PC-9 (cell line): ENCODE data around the gene WT1. TPM values are rescaled to one million over a fixed set of nuclear protein-coding genes. Genes with fewer than 3 reads are reported as not detected.

Source experiments
- BruUV-seq: library from RNA; stranded (reverse); fragments of 400-500 nt; replicated peaks from 2 replicates; lab custom pipeline; 2021; lab: Mats Ljungman, UMichigan
- CTCF ChIA-PET: fragments of 300-600 bp; sonication (Branson Sonifier 250); formaldehyde crosslinking; loops from one replicate; lab custom pipeline; 2022; ENCODE audit warnings: antibody characterized with exemption; lab: Charles Lee
- POLR2A ChIA-PET: fragments of 300-600 bp; sonication (Branson Sonifier 250); formaldehyde crosslinking; loops from one replicate; lab custom pipeline; 2022; ENCODE audit warnings: antibody characterized with exemption; ENCODE audit not compliant: unreplicated experiment; lab: Charles Lee
- DNase-seq, 2 experiments: peaks; one replicate each; pipeline versions ENCODE4 v3.0.0 to v3.0.0-alpha.2; 2015 to 2022; ENCODE audit warnings: mixed read lengths in 1 of 2
- H2AFZ ChIP-seq: fragments of 200-600 bp; sonication (generic); 2 replicates; pipeline ENCODE4 v1.8.1; 2017; ENCODE audit warnings: antibody characterized with exemption
- H3F3A ChIP-seq: fragments of 200-600 bp; sonication (generic); 2 replicates; pipeline ENCODE4 v1.8.1; 2017; ENCODE audit warnings: antibody characterized with exemption, mild to moderate bottlenecking, low read depth; ENCODE audit not compliant: insufficient read depth
- H3K27ac ChIP-seq: fragments of 200-600 bp; sonication (generic); 2 replicates; pipeline ENCODE4 v1.6.1; 2016; ENCODE audit warnings: mixed run types
- H3K27me3 ChIP-seq: fragments of 200-600 bp; sonication (generic); 2 replicates; pipeline ENCODE4 v1.6.1; 2016; ENCODE audit warnings: low read depth, mixed run types; ENCODE audit not compliant: insufficient read depth
- H3K36me3 ChIP-seq: fragments of 200-600 bp; sonication (generic); 2 replicates; pipeline ENCODE4 v1.6.1; 2016; ENCODE audit warnings: low read depth, mixed run types
- H3K4me1 ChIP-seq: fragments of 200-600 bp; sonication (generic); replicated peaks from 2 replicates; pipeline ENCODE4 v1.6.1; 2016; ENCODE audit warnings: mixed run types; ENCODE audit not compliant: insufficient read depth
- H3K4me2 ChIP-seq: fragments of 200-600 bp; sonication (generic); 2 replicates; pipeline ENCODE4 v1.6.1; 2017; ENCODE audit warnings: mixed run types
- H3K4me3 ChIP-seq: fragments of 200-600 bp; sonication (generic); 2 replicates; pipeline ENCODE4 v1.6.1; 2016; ENCODE audit warnings: mixed run types
- H3K79me2 ChIP-seq: fragments of 200-600 bp; sonication (generic); 2 replicates; pipeline ENCODE4 v1.6.1; 2017; ENCODE audit warnings: low read depth, mixed run types
- H3K9me2 ChIP-seq: fragments of 200-600 bp; sonication (generic); 2 replicates; pipeline ENCODE4 v1.8.1; 2017; ENCODE audit warnings: mild to moderate bottlenecking; ENCODE audit not compliant: insufficient read depth
- H3K9me3 ChIP-seq: fragments of 200-600 bp; sonication (generic); 2 replicates; pipeline ENCODE4 v1.8.1; 2016; ENCODE audit warnings: low read depth; ENCODE audit not compliant: insufficient read depth
- H4K20me1 ChIP-seq: fragments of 200-600 bp; sonication (generic); 2 replicates; pipeline ENCODE4 v1.8.1; 2017; ENCODE audit not compliant: insufficient read depth
- EZH2 ChIP-seq: fragments of 200-600 bp; sonication (generic); IDR thresholded peaks from 2 replicates; pipeline ENCODE4 v1.8.0; 2017; ENCODE audit warnings: antibody characterized with exemption, low read depth
- intact Hi-C: fragments of 100-400 bp; cut with micrococcal nuclease; formaldehyde crosslinking; loops from one replicate; pipeline ENCODE4 v1.10.0; 2022; ENCODE audit not compliant: unreplicated experiment
- total RNA-seq: library from RNA; stranded (reverse); gene quantifications from 2 replicates; pipeline ENCODE4 v1.2.3, GENCODE V29; 2021
- TF ChIP-seq, protein P1 (sequence below): fragments of 200-600 bp; sonication (generic); conservative IDR thresholded peaks from 2 replicates; pipeline ENCODE4 v1.6.1; 2017; ENCODE audit warnings: mixed run types, antibody characterized with exemption, mild to moderate bottlenecking, moderate library complexity

Gene WT1
- total RNA-seq, 1 experiment from 2014 or later: not detected

DNA sequence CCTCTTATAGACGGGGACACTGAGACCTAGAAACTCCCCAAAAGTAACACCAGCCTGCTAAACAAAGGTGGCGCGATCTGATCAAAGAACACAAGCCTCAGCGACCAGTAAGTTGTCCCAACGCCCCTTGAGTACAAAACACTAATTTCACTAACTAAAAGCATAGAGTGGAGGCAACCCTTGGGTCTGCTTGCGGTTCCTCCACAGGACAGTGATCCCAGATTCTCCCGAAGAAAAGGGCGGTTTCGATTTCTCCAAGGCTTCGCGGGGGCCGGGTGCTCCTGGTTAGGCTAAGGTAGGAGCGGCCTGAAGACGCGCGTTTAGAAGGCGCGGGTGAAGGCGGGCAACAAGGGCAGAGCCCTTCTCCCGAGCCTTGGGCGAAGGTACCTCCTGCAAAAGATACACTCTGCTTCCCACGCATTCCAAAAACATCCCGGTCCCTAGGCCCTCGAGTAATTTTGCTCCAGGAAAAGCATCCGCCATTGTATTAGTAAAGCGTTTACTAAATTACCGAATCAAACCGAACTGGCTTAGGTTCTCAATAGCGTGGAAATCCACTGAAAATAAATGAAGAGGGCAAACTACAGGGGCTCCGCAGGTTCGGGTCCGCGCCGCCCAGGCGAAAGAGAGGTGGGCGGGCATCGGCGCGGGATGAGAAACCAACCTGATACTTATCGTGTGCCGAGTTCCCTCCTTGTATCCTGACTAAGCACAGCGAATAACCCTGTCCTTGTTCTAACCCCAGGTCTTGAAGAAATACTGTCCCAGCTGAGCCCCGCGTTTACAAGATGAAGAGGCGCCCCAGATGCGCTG, 2.0 kb downstream of the WT1 start:
- no peak for DNase-seq
- no TSS peak for BruUV-seq

DNA sequence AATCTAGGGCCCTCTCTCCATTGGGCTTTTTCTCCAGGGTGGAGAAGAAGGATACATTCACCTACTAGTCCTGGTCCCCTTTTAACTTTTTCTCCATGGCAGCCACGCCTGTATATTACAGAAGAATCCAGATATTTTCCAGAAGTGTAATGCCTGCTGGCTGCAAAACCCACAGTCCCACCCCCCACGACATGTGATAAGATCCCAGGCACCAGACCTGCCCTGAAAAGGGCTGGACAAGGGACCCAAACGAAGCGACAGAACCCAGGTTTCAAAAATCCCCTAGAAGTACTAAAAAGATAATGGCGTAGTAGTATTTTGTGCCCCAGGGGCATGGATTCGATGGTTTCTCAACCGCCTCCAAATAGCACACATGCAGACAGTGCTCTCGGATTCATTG, 2.8 kb downstream of the WT1 start:
- Histone ChIP-seq H2AFZ (no peak overlapping the region), H4K20me1 (no peaks in the 10 kb centered on the region), H3K79me2 (no peaks in the 10 kb centered on the region), H3F3A (no peaks in the 10 kb centered on the region), H3K9me3 (no peaks in the 10 kb centered on the region), H3K9me2 (no peaks in the 10 kb centered on the region), H3K27me3 (peaks cover 15% of the 10 kb centered on the region), H3K36me3 (no peaks in the 10 kb centered on the region), H3K27ac (no peak overlapping the region), H3K4me1 (no peaks in the 10 kb centered on the region), H3K4me2 (no peak overlapping the region), H3K4me3 (no peak overlapping the region)
- no TSS peak for BruUV-seq
- POLR2A ChIA-PET: no interaction called here
- no peak for DNase-seq
- no peak for TF ChIP-seq EZH2
- TF ChIP-seq, protein P1, sequence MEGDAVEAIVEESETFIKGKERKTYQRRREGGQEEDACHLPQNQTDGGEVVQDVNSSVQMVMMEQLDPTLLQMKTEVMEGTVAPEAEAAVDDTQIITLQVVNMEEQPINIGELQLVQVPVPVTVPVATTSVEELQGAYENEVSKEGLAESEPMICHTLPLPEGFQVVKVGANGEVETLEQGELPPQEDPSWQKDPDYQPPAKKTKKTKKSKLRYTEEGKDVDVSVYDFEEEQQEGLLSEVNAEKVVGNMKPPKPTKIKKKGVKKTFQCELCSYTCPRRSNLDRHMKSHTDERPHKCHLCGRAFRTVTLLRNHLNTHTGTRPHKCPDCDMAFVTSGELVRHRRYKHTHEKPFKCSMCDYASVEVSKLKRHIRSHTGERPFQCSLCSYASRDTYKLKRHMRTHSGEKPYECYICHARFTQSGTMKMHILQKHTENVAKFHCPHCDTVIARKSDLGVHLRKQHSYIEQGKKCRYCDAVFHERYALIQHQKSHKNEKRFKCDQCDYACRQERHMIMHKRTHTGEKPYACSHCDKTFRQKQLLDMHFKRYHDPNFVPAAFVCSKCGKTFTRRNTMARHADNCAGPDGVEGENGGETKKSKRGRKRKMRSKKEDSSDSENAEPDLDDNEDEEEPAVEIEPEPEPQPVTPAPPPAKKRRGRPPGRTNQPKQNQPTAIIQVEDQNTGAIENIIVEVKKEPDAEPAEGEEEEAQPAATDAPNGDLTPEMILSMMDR: no peak
- CTCF ChIA-PET: no interaction called here
- intact Hi-C loops: no loop called here

More for the DNA sequence above, 2.0 kb downstream of the WT1 start:
- Histone ChIP-seq H3K4me1 (no peaks in the 10 kb centered on the region), H3K4me2 (no peak overlapping the region), H4K20me1 (no peaks in the 10 kb centered on the region), H3K4me3 (no peak overlapping the region), H3F3A (no peaks in the 10 kb centered on the region), H3K9me2 (no peaks in the 10 kb centered on the region), H3K36me3 (no peaks in the 10 kb centered on the region), H3K27ac (no peak overlapping the region), H3K27me3 (peaks cover 22% of the 10 kb centered on the region), H3K9me3 (no peaks in the 10 kb centered on the region), H2AFZ (no peak overlapping the region), H3K79me2 (no peaks in the 10 kb centered on the region)
- ChIA-PET CTCF (no interaction called here), POLR2A (no interaction called here)
- TF ChIP-seq, protein P1: no peak
- TF ChIP-seq EZH2: no peak
- intact Hi-C loops: no loop called here

GRCh38 chr11:32430568-32431381, 4.6 kb downstream of the WT1 start:
- no peak overlapping the region for H2AFZ ChIP-seq
- no peaks in the 10 kb centered on the region for H3K9me2 ChIP-seq
- no peaks in the 10 kb centered on the region for H4K20me1 ChIP-seq
- H3K36me3 ChIP-seq: no peaks in the 10 kb centered on the region
- TF ChIP-seq EZH2: no peak
- TF ChIP-seq, protein P1: no peak
- H3K9me3 ChIP-seq: no peaks in the 10 kb centered on the region
- H3K27ac ChIP-seq: no peak overlapping the region
- no peaks in the 10 kb centered on the region for H3K79me2 ChIP-seq
- H3K4me1 ChIP-seq: no peaks in the 10 kb centered on the region
- ChIA-PET CTCF (no interaction called here), POLR2A (no interaction called here)
- intact Hi-C loops: no loop called here
- no peaks in the 10 kb centered on the region; the same call in 1 of the 2 replicates for H3K27me3 ChIP-seq
- H3F3A ChIP-seq: no peaks in the 10 kb centered on the region
- H3K4me3 ChIP-seq: no peak overlapping the region
- DNase-seq: no peak
- H3K4me2 ChIP-seq: no peak overlapping the region
- no TSS peak for BruUV-seq
